HG03196 (cell line): Measurements from ENCODE around the gene SLC4A8.

Source experiments
- ATAC-seq: cut with Tn5 transposase; IDR thresholded peaks from one replicate; pipeline ENCODE4 v1.9.1; 2021; ENCODE audit not compliant: unreplicated experiment

SLC4A8 gene

GRCh38 chr12:51424662-51425539 is at the start of gene SLC4A8:
Gene SLC4A8 (plus strand): TSS chr12:51424831. CDS start chr12:51424988, 157 bp downstream.
- peak; percentile 75 for ATAC-seq

- ATAC-seq: no peak
These were observed 49.8 kb upstream of the SLC4A8 start for GRCh38 chr12:51374856-51375255.

- no peak for ATAC-seq
These were observed 47.3 kb upstream of the SLC4A8 start for GRCh38 chr12:51377099-51377984.

- no peak for ATAC-seq
These were observed 45.9 kb upstream of the SLC4A8 start for GRCh38 chr12:51378749-51379148.

GRCh38 chr12:51379571-51379970 is 45.1 kb upstream of the SLC4A8 start:
- no peak for ATAC-seq

GRCh38 chr12:51381226-51382079 is 43.2 kb upstream of the SLC4A8 start:
- no peak for ATAC-seq

GRCh38 chr12:51382173-51382572 is 42.5 kb upstream of the SLC4A8 start:
- no peak for ATAC-seq

- no peak for ATAC-seq
These were observed 41.2 kb upstream of the SLC4A8 start for GRCh38 chr12:51383269-51383905.

- ATAC-seq: no peak
These were observed 38.3 kb upstream of the SLC4A8 start for GRCh38 chr12:51386351-51386750.

- no peak for ATAC-seq
These were observed 36.4 kb upstream of the SLC4A8 start for GRCh38 chr12:51388069-51388799.

GRCh38 chr12:51388846-51389245 is 35.8 kb upstream of the SLC4A8 start:
- no peak for ATAC-seq

GRCh38 chr12:51389302-51389999 is 35.2 kb upstream of the SLC4A8 start:
- no peak for ATAC-seq

- no peak for ATAC-seq
These were observed 34.2 kb upstream of the SLC4A8 start for GRCh38 chr12:51390457-51390856.

- ATAC-seq: no peak
These were observed 33.7 kb upstream of the SLC4A8 start for GRCh38 chr12:51390891-51391282.

- peak; percentile 40 for ATAC-seq
These were observed 33.1 kb upstream of the SLC4A8 start, which contains the start of gene GALNT6 for GRCh38 chr12:51391283-51392123. Gene GALNT6 (minus strand): TSS chr12:51391406. CDS start chr12:51379781, 11,625 bp downstream.

- no peak for ATAC-seq
These were observed 31.9 kb upstream of the SLC4A8 start for GRCh38 chr12:51392556-51393237.
